ENCODE results near the gene CDT1. TPM values are rescaled to one million over a fixed set of nuclear protein-coding genes. Genes with fewer than 3 reads are reported as not detected.
"Not testable (repeated sequence)": the region's sequence is repeated elsewhere in the genome, so short reads cannot be mapped to it uniquely, and the experiment has no call there.

The CDT1 gene
- total RNA-seq, 4 donors from 2014 or later, result 0.92 to 2.0 TPM; not detected in 2

DNA sequence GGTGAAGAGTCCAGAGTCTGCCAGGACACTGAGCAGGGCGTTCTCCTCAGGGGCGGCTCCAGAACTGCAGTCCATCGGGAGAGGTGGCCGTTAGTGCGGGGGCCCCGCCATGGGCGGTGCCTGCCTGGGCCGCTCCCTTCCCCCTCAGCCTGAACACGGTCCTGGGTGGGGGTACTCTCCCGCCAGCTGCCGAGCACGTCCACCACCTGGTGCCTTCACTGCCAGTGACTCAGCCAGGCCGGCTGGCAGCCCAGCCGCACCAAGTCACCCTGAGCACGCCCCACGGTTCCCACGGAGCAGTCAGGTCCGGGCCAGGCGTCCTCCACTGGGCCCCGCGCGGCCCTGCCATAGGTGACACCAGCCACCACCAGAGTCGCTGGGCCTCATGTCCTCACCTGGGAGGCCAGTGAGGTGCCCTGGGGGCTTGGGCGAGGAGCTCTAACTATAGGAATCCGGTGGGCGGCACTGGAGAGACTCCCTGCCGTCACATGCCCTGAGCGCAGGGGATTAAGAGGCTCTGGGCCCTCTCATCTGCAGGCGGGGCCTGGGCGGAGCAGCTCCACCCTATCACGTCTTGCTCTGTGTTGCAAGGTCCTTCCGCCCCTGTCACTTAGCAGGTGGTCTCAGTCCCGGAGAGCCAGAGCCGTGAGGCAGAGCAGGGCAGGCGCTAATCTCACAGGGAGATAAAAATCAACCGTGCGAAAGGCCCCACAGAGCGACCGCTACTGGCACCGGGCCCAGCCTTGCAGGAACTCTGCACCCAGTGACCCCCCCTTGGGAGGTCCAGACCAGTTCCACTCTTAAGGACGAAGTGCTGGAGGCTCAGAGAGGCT, 32.9 kb upstream of the CDT1 start:
- Histone ChIP-seq H3K4me3 (peak overlapping the region in 1 of 2 donors; percentile 44), H3K27me3 (no peaks in the 10 kb centered on the region), H3K4me1 (peaks cover 18 to 100% (median 83%) of the 10 kb centered on the region in 3 donors), H3K36me3 (peaks cover 0 to 4% of the 10 kb centered on the region in 2 donors), H3K9me3 (no peaks in the 10 kb centered on the region), H3K27ac (peak overlapping the region; percentile 72 to 98 (median 92))
- no CpG with 5 or more reads among the region's 41 CpGs for WGBS, 2 donors (ENCODE audit: low coverage in 1 of 2)
- peak; percentile 55 for ATAC-seq
- TF ChIP-seq, protein P1, sequence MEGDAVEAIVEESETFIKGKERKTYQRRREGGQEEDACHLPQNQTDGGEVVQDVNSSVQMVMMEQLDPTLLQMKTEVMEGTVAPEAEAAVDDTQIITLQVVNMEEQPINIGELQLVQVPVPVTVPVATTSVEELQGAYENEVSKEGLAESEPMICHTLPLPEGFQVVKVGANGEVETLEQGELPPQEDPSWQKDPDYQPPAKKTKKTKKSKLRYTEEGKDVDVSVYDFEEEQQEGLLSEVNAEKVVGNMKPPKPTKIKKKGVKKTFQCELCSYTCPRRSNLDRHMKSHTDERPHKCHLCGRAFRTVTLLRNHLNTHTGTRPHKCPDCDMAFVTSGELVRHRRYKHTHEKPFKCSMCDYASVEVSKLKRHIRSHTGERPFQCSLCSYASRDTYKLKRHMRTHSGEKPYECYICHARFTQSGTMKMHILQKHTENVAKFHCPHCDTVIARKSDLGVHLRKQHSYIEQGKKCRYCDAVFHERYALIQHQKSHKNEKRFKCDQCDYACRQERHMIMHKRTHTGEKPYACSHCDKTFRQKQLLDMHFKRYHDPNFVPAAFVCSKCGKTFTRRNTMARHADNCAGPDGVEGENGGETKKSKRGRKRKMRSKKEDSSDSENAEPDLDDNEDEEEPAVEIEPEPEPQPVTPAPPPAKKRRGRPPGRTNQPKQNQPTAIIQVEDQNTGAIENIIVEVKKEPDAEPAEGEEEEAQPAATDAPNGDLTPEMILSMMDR (IDR thresholded peaks at IDR 0.05), result no peak
- TF ChIP-seq POLR2A (IDR thresholded peaks at IDR 0.05) (peak; percentile 18 to 30), POLR2AphosphoS5 (IDR thresholded peaks at IDR 0.05) (peak; percentile 60), EP300 (IDR thresholded peaks at IDR 0.05) (no peak)

DNA sequence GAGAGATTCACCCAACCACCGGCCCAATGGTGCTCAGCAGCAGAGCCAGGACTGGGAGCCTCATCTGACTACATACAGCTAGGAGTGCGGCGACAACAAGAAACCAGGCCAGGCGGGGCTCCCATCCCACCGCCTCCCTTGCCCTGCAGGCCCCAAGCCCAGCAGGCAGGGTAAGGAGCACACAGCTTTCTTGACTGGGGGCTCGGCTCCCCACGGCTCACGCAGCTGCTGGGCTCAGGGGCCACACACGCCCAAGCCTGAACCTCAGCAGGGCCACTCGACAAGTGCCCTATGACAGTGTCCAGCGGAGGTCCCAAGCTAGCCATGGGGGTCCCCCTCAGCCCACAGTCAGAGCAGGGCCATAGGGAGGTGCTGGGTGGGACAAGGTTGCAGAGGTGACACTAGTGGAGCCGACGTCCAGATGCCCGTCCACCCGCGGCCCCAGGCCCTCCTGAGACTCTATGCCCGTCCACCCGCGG, 32.3 kb upstream of the CDT1 start:
- no CpG with 5 or more reads among the region's 19 CpGs for WGBS, 2 donors (ENCODE audit: low coverage in 1 of 2)
- H3K4me3 ChIP-seq, result peak overlapping the region in 1 of 2 donors; percentile 44
- no peaks in the 10 kb centered on the region for H3K27me3 ChIP-seq
- H3K4me1 ChIP-seq, result peaks cover 18 to 100% (median 85%) of the 10 kb centered on the region in 3 donors
- peak overlapping the region; percentile 72 to 98 (median 92) for H3K27ac ChIP-seq
- ATAC-seq, result no peak
- TF ChIP-seq POLR2A (IDR thresholded peaks at IDR 0.05) (no peak), EP300 (IDR thresholded peaks at IDR 0.05) (no peak), POLR2AphosphoS5 (IDR thresholded peaks at IDR 0.05) (no peak)
- TF ChIP-seq, protein P1 (IDR thresholded peaks at IDR 0.05), result no peak
- H3K36me3 ChIP-seq, result no peaks in the 10 kb centered on the region
- no peaks in the 10 kb centered on the region for H3K9me3 ChIP-seq

DNA sequence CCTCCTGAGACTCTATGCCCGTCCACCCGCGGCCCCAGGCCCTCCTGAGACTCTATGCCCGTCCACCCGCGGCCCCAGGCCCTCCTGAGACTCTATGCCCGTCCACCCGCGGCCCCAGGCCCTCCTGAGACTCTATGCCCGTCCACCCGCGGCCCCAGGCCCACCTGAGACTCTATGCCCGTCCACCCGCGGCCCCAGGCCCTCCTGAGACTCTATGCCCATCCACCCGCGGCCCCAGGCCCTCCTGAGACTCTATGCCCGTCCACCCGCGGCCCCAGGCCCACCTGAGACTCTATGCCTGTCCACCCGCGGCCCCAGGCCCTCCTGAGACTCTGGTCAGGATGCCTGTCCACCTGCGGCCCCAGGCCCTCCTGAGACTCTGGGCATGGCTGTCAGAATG, 31.8 kb upstream of the CDT1 start:
- no CpG with 5 or more reads among the region's 23 CpGs for WGBS, 2 donors (ENCODE audit: low coverage in 1 of 2)
- not testable (repeated sequence) for H3K36me3 ChIP-seq, ATAC-seq, H3K27me3 ChIP-seq, H3K9me3 ChIP-seq, H3K4me3 ChIP-seq
- Histone ChIP-seq H3K27ac (peak overlapping the region; percentile 39 to 98 (median 92)), H3K4me1 (peaks cover 18 to 100% (median 84%) of the 10 kb centered on the region in 3 donors)

DNA sequence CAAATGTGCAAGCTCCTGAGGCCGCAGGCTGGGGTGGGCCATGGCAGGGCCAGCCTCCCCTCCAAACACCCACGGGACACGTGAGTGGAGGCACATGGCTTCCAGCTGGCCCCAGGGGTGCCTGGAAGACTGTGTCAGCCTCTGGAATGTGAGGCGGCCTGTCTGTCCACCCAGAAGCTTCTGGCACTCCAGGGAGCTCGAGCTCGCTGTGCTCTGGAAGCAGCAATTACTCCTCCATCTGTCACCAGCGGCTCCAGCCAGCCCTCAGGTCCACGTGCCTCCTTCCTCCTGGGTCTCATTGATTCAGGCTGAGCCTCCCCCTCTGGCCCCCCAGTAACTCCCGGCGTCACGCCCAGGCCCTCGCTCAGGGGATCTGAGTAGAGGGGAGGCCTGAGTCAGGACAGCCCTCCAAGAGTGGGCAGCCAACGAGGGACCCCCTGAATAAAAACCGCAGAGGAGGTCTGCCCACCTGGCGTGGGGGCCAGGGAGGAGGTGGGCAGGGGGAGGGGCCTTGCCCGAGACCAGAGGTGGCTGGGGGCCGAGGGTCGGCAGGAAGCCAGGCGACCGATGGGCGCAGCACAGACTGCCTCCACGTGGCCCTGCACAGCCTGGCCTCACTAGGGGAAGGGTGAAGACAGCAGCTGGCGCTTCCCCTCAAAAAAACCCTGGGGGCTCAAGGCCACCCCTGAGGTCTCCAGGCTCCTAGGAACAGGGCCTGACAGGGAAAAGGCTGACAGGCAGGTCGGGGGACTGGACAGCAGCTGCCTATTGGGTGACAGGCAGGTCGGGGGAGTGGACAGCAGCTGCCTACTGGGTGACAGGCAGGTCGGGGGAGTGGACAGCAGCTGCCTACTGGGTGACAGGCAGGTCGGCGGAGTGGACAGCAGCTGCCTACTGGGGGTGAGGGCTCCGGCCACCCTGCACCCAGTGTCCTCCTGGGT, 30.4 kb upstream of the CDT1 start:
- H3K27me3 ChIP-seq, result no peaks in the 10 kb centered on the region
- no peak overlapping the region for H3K4me3 ChIP-seq
- TF ChIP-seq POLR2AphosphoS5 (IDR thresholded peaks at IDR 0.05) (peak; percentile 97), POLR2A (IDR thresholded peaks at IDR 0.05) (no peak), EP300 (IDR thresholded peaks at IDR 0.05) (no peak)
- TF ChIP-seq, protein P1 (IDR thresholded peaks at IDR 0.05), result no peak
- no peaks in the 10 kb centered on the region for H3K9me3 ChIP-seq
- peak overlapping the region; percentile 39 to 98 (median 92) for H3K27ac ChIP-seq
- H3K4me1 ChIP-seq, result peaks cover 14 to 100% (median 83%) of the 10 kb centered on the region in 3 donors
- H3K36me3 ChIP-seq, result no peaks in the 10 kb centered on the region
- ATAC-seq, result peak; percentile 76
- WGBS, 2 donors (ENCODE audit: low coverage in 1 of 2), result 27 to 35% methylated on average over 2 to 5 of the region's 29 CpGs

DNA sequence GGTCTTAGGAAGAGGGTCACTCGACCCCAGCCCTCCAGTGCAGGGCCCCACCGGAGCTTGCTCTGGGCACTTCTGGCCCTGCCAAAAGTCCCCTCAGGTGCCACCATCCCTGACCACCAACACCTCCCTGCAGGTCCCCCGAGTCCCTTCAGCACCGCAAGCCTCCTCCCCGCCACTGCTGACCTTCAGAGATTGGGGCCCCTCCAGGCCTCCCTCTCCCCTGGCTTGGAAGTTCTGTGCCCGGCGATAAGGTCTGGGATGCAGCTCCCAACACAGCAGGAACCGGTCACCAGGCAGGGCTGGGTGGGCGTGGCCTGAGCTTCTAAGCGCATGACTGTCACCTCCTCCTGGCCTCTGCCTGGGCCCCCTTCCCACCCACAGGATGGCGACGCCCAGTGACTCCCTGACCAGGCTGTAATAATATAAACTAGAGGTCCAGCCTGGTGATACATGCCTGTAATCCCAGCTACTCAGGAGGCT, 29.7 kb upstream of the CDT1 start:
- no peak overlapping the region for H3K4me3 ChIP-seq
- peaks cover 9 to 100% (median 81%) of the 10 kb centered on the region in 3 donors for H3K4me1 ChIP-seq
- H3K27ac ChIP-seq, result peak overlapping the region in 3 of 4 donors; percentile 91 to 98 (median 92)
- no CpG with 5 or more reads among the region's 12 CpGs for WGBS, 2 donors (ENCODE audit: low coverage in 1 of 2)
- peak; percentile 34 for ATAC-seq
- H3K27me3 ChIP-seq, result no peaks in the 10 kb centered on the region
- no peaks in the 10 kb centered on the region for H3K9me3 ChIP-seq
- no peak for TF ChIP-seq EP300 (IDR thresholded peaks at IDR 0.05)
- TF ChIP-seq, protein P1 (IDR thresholded peaks at IDR 0.05), result no peak
- no peak for TF ChIP-seq POLR2AphosphoS5 (IDR thresholded peaks at IDR 0.05)
- no peak for TF ChIP-seq POLR2A (IDR thresholded peaks at IDR 0.05)
- H3K36me3 ChIP-seq, result no peaks in the 10 kb centered on the region
